Testis (tissue), 2 donors: ENCODE data around the gene RBM20.

Experiments used
- POLR2A ChIP-seq: fragments of 450-650 bp; IDR thresholded peaks from one replicate; pipeline ENCODE4 v1.6.1; 2017; ENCODE audit warnings: antibody characterized with exemption, mild to moderate bottlenecking, moderate library complexity
- TF ChIP-seq, protein P1 (sequence below), 3 experiments: fragments of 450-650 bp in 2 of 3; fragments of 200-600 bp in 1 of 3; sonication (generic) in 1 of 3; IDR thresholded peaks; one replicate each; pipeline ENCODE4 v1.5.1; 2016 to 2019; ENCODE audit warnings: antibody characterized with exemption in 3 of 3, mild to moderate bottlenecking in 2 of 3, moderate library complexity in 1 of 3

DNA sequence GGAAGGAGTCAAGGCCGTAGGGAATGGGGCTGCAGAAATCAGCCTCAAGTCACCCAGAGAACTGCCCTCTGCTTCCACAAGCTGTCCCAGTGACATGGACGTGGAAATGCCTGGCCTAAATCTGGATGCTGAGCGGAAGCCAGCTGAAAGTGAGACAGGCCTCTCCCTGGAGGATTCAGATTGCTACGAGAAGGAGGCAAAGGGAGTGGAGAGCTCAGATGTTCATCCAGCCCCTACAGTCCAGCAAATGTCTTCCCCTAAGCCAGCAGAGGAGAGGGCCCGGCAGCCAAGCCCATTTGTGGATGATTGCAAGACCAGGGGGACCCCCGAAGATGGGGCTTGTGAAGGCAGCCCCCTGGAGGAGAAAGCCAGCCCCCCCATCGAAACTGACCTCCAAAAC, 177.4 kb downstream of the RBM20 start:
- TF ChIP-seq, protein P1, sequence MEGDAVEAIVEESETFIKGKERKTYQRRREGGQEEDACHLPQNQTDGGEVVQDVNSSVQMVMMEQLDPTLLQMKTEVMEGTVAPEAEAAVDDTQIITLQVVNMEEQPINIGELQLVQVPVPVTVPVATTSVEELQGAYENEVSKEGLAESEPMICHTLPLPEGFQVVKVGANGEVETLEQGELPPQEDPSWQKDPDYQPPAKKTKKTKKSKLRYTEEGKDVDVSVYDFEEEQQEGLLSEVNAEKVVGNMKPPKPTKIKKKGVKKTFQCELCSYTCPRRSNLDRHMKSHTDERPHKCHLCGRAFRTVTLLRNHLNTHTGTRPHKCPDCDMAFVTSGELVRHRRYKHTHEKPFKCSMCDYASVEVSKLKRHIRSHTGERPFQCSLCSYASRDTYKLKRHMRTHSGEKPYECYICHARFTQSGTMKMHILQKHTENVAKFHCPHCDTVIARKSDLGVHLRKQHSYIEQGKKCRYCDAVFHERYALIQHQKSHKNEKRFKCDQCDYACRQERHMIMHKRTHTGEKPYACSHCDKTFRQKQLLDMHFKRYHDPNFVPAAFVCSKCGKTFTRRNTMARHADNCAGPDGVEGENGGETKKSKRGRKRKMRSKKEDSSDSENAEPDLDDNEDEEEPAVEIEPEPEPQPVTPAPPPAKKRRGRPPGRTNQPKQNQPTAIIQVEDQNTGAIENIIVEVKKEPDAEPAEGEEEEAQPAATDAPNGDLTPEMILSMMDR (IDR thresholded peaks at IDR 0.05): no peak
- no peak for TF ChIP-seq POLR2A
